ENCODE data around the gene CYSRT1.

Gene CYSRT1

DNA sequence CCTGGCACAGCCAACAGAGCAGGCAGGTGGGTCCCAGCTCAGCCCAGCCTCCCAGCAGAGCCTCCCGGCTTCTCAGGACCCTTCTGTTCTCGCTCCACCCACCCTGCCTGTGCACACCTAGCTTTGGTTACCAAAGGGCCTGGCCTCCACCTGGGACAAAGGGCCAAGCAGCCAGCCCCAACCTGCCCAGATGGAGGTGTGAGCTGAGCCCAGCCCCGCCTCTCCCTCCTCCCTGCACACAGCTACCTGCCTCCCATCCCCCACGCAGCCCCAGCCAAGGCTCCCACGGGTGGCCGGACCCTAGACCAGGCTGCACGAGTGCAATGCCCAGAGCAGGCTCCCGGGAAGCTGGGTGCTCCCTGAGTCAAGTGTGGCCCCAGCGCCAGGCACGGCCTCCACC, 30.1 kb upstream of the CYSRT1 start (continued):
- TF ChIP-seq ZNF221 (tag by site-specific recombination; IDR thresholded peaks at IDR 0.05; ENCODE audit: borderline replicate concordance) = no peak
- TF ChIP-seq ZNF133 (tag by site-specific recombination; IDR thresholded peaks at IDR 0.05) = no peak
- no peak for TF ChIP-seq ZNF514 (tag by site-specific recombination; IDR thresholded peaks at IDR 0.05)
- no peak for TF ChIP-seq ZNF121 (tag by site-specific recombination; IDR thresholded peaks at IDR 0.05)
- TF ChIP-seq ZNF37A (tag by site-specific recombination; IDR thresholded peaks at IDR 0.05) = no peak
- no peak for TF ChIP-seq ZFHX2 (tag by site-specific recombination; conservative IDR thresholded peaks at IDR 0.05)
- TF ChIP-seq ZNF2 (tag by site-specific recombination; IDR thresholded peaks at IDR 0.05) = no peak
- no peak for TF ChIP-seq ZNF510 (tag by site-specific recombination; IDR thresholded peaks at IDR 0.05; ENCODE audit: insufficient replicate concordance)
- TF ChIP-seq ZNF404 (tag by site-specific recombination; IDR thresholded peaks at IDR 0.05) = no peak
- TF ChIP-seq ZNF501 (tag by site-specific recombination; IDR thresholded peaks at IDR 0.05) = no peak
- no peak for TF ChIP-seq ZNF629 (tag by site-specific recombination; IDR thresholded peaks at IDR 0.05)

- Histone ChIP-seq H3K4me3 (ENCODE audit: low read depth, low read length) (no peak overlapping the region), H3K9me3 (ENCODE audit: control insufficient read depth, insufficient read depth, low read depth, low read length) (no peaks in the 10 kb centered on the region), H3K4me1 (ENCODE audit: control insufficient read depth, insufficient read depth, low read length) (peaks cover 5% of the 10 kb centered on the region; the same call in 1 of the 2 replicates), H3K27ac (ENCODE audit: extremely low read depth, low read depth, low read length) (no peak overlapping the region), H3K36me3 (ENCODE audit: control insufficient read depth in 2 of 2, insufficient read depth in 1 of 2, low read length in 2 of 2) (peaks cover 0 to 20% of the 10 kb centered on the region in 2 experiments; a peak in 1 of 3 replicates)
- POLR2A ChIA-PET = interaction anchor here (0.6 to 3.1 kb wide), 7 partner anchors 21 to 66 kb away, joined by 3 to 18 read pairs (median 4); partner anchors contain the start of gene TUBB4B
- CTCF ChIA-PET = interaction anchor here (0.6 to 1.9 kb wide), 11 partner anchors 11 to 441 kb away, joined by 3 to 10 read pairs (median 3); partner anchors contain the start of gene RNF224
- TF ChIP-seq ZEB2 (tag by site-specific recombination; IDR thresholded peaks at IDR 0.05) = peak; percentile 63
- TF ChIP-seq, protein P1, sequence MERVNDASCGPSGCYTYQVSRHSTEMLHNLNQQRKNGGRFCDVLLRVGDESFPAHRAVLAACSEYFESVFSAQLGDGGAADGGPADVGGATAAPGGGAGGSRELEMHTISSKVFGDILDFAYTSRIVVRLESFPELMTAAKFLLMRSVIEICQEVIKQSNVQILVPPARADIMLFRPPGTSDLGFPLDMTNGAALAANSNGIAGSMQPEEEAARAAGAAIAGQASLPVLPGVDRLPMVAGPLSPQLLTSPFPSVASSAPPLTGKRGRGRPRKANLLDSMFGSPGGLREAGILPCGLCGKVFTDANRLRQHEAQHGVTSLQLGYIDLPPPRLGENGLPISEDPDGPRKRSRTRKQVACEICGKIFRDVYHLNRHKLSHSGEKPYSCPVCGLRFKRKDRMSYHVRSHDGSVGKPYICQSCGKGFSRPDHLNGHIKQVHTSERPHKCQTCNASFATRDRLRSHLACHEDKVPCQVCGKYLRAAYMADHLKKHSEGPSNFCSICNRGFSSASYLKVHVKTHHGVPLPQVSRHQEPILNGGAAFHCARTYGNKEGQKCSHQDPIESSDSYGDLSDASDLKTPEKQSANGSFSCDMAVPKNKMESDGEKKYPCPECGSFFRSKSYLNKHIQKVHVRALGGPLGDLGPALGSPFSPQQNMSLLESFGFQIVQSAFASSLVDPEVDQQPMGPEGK (tag by site-specific recombination; IDR thresholded peaks at IDR 0.05) = peak; percentile 64
- TF ChIP-seq BCL11A (tag by site-specific recombination; IDR thresholded peaks at IDR 0.05; ENCODE audit: low read depth) = 0 out of 2 replicates have a peak, but pooled peaks have one; percentile 25
- TF ChIP-seq SCRT2 (tag by site-specific recombination; IDR thresholded peaks at IDR 0.05) = peak; percentile 74
- peak; percentile 51; the same call in 1 of the 2 replicates for TF ChIP-seq ZBTB48 (tag by site-specific recombination; IDR thresholded peaks at IDR 0.05)
- TF ChIP-seq ZIC2 (tag by site-specific recombination; IDR thresholded peaks at IDR 0.05) = peak; percentile 77
- TF ChIP-seq ZNF423 (tag by site-specific recombination; IDR thresholded peaks at IDR 0.05) = peak; percentile 86; the same call in 1 of the 2 replicates
- TF ChIP-seq SCRT1 (tag by site-specific recombination; IDR thresholded peaks at IDR 0.05; ENCODE audit: borderline replicate concordance) = 0 out of 2 replicates have a peak, but pooled peaks have one; percentile 22
- TF ChIP-seq KLF17 (tag by site-specific recombination; IDR thresholded peaks at IDR 0.05) = peak; percentile 46; the same call in 1 of the 2 replicates
- TF ChIP-seq ZNF366 (tag by site-specific recombination; conservative IDR thresholded peaks at IDR 0.05) = peak; percentile 35; the same call in 1 of the 2 replicates
- TF ChIP-seq ZNF19 (tag by site-specific recombination; IDR thresholded peaks at IDR 0.05; ENCODE audit: low read depth) = no peak
- 0 out of 2 replicates have a peak, but pooled peaks have one; percentile 16 for TF ChIP-seq WT1 (tag by site-specific recombination; IDR thresholded peaks at IDR 0.05)
- TF ChIP-seq ZNF658 (tag by site-specific recombination; IDR thresholded peaks at IDR 0.05) = no peak
- TF ChIP-seq KLF9 (tag by site-specific recombination; IDR thresholded peaks at IDR 0.05; ENCODE audit: low read depth) = no peak
- no peak for TF ChIP-seq ZNF785 (tag by site-specific recombination; IDR thresholded peaks at IDR 0.05)
- TF ChIP-seq GLIS1 (tag by site-specific recombination; IDR thresholded peaks at IDR 0.05) = peak; percentile 45
- peak; percentile 50 for TF ChIP-seq ZBTB7A (tag by site-specific recombination; IDR thresholded peaks at IDR 0.05; ENCODE audit: low read depth)
- TF ChIP-seq EGR2 (tag by site-specific recombination; IDR thresholded peaks at IDR 0.05; ENCODE audit: low read depth) = peak; percentile 35; the same call in 1 of the 2 replicates
- no peak for TF ChIP-seq ZNF76 (tag by site-specific recombination; IDR thresholded peaks at IDR 0.05; ENCODE audit: borderline replicate concordance, low read depth)
- TF ChIP-seq KLF7 (tag by site-specific recombination; IDR thresholded peaks at IDR 0.05; ENCODE audit: borderline replicate concordance) = peak; percentile 51; the same call in 1 of the 2 replicates
- TF ChIP-seq, protein P2, sequence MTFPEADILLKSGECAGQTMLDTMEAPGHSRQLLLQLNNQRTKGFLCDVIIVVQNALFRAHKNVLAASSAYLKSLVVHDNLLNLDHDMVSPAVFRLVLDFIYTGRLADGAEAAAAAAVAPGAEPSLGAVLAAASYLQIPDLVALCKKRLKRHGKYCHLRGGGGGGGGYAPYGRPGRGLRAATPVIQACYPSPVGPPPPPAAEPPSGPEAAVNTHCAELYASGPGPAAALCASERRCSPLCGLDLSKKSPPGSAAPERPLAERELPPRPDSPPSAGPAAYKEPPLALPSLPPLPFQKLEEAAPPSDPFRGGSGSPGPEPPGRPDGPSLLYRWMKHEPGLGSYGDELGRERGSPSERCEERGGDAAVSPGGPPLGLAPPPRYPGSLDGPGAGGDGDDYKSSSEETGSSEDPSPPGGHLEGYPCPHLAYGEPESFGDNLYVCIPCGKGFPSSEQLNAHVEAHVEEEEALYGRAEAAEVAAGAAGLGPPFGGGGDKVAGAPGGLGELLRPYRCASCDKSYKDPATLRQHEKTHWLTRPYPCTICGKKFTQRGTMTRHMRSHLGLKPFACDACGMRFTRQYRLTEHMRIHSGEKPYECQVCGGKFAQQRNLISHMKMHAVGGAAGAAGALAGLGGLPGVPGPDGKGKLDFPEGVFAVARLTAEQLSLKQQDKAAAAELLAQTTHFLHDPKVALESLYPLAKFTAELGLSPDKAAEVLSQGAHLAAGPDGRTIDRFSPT (tag by site-specific recombination; IDR thresholded peaks at IDR 0.05) = peak; percentile 28; the same call in 1 of the 2 replicates
- peak; percentile 66; the same call in 1 of the 2 replicates for TF ChIP-seq BCL11B (tag by site-specific recombination; IDR thresholded peaks at IDR 0.05; ENCODE audit: low read depth)
These were observed 29.3 kb upstream of the CYSRT1 start for GRCh38 chr9:137195525-137196220.
